Stomach (tissue), 9 donors: ENCODE measurements around the gene KIF12. TPM values are rescaled to one million over a fixed set of nuclear protein-coding genes. Genes with fewer than 3 reads are reported as not detected.

Experiments used
- DNase-seq, 2 donors: peaks; one replicate each; pipeline versions ENCODE4 v3.0.0 to v3.0.0-alpha.2; 2013 to 2019
- H3K27ac ChIP-seq, 5 donors: fragments of 200-600 bp in 4 of 5; sonication (generic) in 4 of 5; one replicate each; pipeline ENCODE4 v1.5.1; 2013 to 2019; ENCODE audit warnings: mild to moderate bottlenecking in 1 of 5, moderate library complexity in 1 of 5
- H3K27me3 ChIP-seq, 3 donors: fragments of 200-600 bp; sonication (generic); one replicate each; pipeline ENCODE4 v1.5.1; 2017 to 2019; ENCODE audit warnings: mixed run types in 1 of 3
- H3K36me3 ChIP-seq, 4 donors: fragments of 200-600 bp; sonication (generic); 1 replicate in 3 of 4; 2 replicates in 1 of 4; pipeline ENCODE4 v1.5.1; 2016 to 2019
- H3K4me1 ChIP-seq, 4 donors: fragments of 200-600 bp; sonication (generic); one replicate each; pipeline ENCODE4 v1.5.1; 2016 to 2019
- H3K4me3 ChIP-seq, 4 donors: fragments of 200-600 bp; sonication (generic) in 3 of 4; one replicate each; pipeline ENCODE4 v1.5.1; 2016 to 2019; ENCODE audit warnings: mild to moderate bottlenecking in 1 of 4
- H3K9me3 ChIP-seq, 4 donors: fragments of 200-600 bp; sonication (generic); one replicate each; pipeline ENCODE4 v1.5.1; 2016 to 2019
- EP300 ChIP-seq: sonication (generic); formaldehyde crosslinking; IDR thresholded peaks from one replicate; pipeline ENCODE4 v1.6.1; 2017; ENCODE audit warnings: antibody characterized with exemption
- POLR2A ChIP-seq, 4 donors: fragments of 450-650 bp; IDR thresholded peaks; one replicate each; pipeline ENCODE4 v1.6.1; 2016; ENCODE audit warnings: antibody characterized with exemption in 4 of 4, control low read depth in 2 of 4, mild to moderate bottlenecking in 1 of 4, moderate library complexity in 1 of 4
- POLR2AphosphoS5 ChIP-seq, 3 donors: sonication (generic); formaldehyde crosslinking; IDR thresholded peaks; one replicate each; pipeline ENCODE4 v1.6.1; 2016; ENCODE audit warnings: antibody characterized with exemption in 3 of 3
- WGBS, 5 donors: extraction: QIAGEN DNeasy Blood & Tissue Kit in 3 of 5; methylation state at CpG; one replicate each; pipeline versions ENCODE4 v1.1.5 to v1.1.7; 2013 to 2018; 5-methylcytosine and 5-hydroxymethylcytosine counted together
- intact Hi-C: fragments of 100-400 bp; cut with DNase I; formaldehyde crosslinking; loops from one replicate; pipeline ENCODE4 v1.15.1; 2023; ENCODE audit warnings: low total_unique reads
- polyA plus RNA-seq, 3 donors: library from polyadenylated mRNA; stranded (reverse); fragments of 200-250 nt; gene quantifications; one replicate each; pipeline ENCODE4 v1.2.3, GENCODE V29; 2013
- total RNA-seq, 5 donors: library from RNA; depleted of rRNA; stranded (reverse); fragments of >200 nt; gene quantifications; one replicate each; pipeline versions ENCODE4 v1.1.0 to v1.2.3, GENCODE V29; 2014 to 2016
- TF ChIP-seq, protein P1 (sequence below), 7 experiments: fragments of 450-650 bp in 4 of 7; fragments of 200-600 bp in 3 of 7; sonication (generic) in 3 of 7; IDR thresholded peaks; one replicate each; pipeline ENCODE4 v1.5.1; 2016 to 2019; ENCODE audit warnings: antibody characterized with exemption in 7 of 7, control low read depth in 2 of 7, mild to moderate bottlenecking in 1 of 7
- donor health status: healthy with polysubstance abuse.
- donor health status: Bipolar disorder and iron deficiency.
- donor health status: healthy.

KIF12 gene
- total and polyA plus RNA-seq, 8 donors: 3.9 to 79.4 (median 17.5) TPM

DNA sequence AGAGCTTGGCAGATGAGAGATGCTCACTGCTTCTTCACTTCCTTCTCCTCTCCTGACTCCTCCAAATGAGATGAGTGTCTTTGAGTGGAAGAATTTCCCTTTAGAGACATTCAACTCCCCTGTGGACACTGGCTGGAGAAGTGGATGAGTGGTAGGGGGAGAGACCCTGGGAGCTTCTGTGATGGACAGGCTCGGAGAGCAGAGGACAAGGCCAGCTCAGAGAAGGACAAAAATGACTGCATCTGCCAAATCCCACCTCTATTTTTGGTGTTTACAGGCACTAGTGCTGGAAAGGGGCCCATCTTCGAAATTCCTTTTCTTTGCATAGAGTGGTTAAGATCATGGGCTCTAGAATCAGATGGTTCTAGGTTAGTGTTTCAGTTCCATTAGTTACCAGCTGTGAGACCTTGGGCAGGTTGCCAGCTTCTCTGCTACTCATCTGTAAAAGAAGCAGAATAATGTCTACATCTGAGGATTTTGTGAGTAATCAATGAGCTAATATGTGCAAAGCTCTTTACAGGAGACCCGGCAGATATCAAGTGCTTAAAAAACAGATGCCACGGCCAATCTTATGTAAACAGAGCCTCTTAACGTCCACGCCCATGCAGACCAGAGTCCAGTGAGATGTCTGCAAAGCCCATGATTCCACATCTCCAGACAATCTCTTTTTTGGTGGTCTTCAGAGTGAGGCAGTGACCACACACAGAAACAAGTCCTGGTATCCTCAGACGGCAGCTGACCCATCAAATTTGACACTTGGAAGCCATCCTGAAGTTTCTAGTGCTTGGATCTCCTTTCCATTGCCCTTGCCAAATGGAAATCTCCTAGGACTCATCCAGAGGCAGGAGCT lies 42.7 kb upstream of the KIF12 start:
- peak; percentile 37 to 63 for DNase-seq
- H3K27ac ChIP-seq: no peak overlapping the region
- H3K9me3 ChIP-seq: no peaks in the 10 kb centered on the region
- no peaks in the 10 kb centered on the region for H3K36me3 ChIP-seq
- intact Hi-C loops: no loop called here
- H3K4me1 ChIP-seq: peaks cover 0 to 18% (median 11%) of the 10 kb centered on the region in 4 donors
- H3K27me3 ChIP-seq: no peaks in the 10 kb centered on the region
- TF ChIP-seq, protein P1, sequence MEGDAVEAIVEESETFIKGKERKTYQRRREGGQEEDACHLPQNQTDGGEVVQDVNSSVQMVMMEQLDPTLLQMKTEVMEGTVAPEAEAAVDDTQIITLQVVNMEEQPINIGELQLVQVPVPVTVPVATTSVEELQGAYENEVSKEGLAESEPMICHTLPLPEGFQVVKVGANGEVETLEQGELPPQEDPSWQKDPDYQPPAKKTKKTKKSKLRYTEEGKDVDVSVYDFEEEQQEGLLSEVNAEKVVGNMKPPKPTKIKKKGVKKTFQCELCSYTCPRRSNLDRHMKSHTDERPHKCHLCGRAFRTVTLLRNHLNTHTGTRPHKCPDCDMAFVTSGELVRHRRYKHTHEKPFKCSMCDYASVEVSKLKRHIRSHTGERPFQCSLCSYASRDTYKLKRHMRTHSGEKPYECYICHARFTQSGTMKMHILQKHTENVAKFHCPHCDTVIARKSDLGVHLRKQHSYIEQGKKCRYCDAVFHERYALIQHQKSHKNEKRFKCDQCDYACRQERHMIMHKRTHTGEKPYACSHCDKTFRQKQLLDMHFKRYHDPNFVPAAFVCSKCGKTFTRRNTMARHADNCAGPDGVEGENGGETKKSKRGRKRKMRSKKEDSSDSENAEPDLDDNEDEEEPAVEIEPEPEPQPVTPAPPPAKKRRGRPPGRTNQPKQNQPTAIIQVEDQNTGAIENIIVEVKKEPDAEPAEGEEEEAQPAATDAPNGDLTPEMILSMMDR (IDR thresholded peaks at IDR 0.05): no peak
- TF ChIP-seq POLR2AphosphoS5 (IDR thresholded peaks at IDR 0.05) (no peak), POLR2A (IDR thresholded peaks at IDR 0.05) (no peak), EP300 (no peak)
- 29 to 35% (median 34%) methylated on average over 7 of the region's 7 CpGs for WGBS, 5 donors
- no peak overlapping the region for H3K4me3 ChIP-seq

GRCh38 chr9:114140850-114141249 lies 41.8 kb upstream of the KIF12 start:
- TF ChIP-seq EP300 (no peak), POLR2AphosphoS5 (IDR thresholded peaks at IDR 0.05) (no peak), POLR2A (IDR thresholded peaks at IDR 0.05) (no peak)
- TF ChIP-seq, protein P1 (IDR thresholded peaks at IDR 0.05): no peak
- DNase-seq: no peak
- Histone ChIP-seq H3K9me3 (no peaks in the 10 kb centered on the region), H3K36me3 (no peaks in the 10 kb centered on the region), H3K4me3 (no peak overlapping the region), H3K4me1 (peaks cover 0 to 18% (median 11%) of the 10 kb centered on the region in 4 donors), H3K27ac (no peak overlapping the region), H3K27me3 (no peaks in the 10 kb centered on the region)
- WGBS, 5 donors: 45 to 58% (median 49%) methylated on average over 4 of the region's 4 CpGs
- intact Hi-C loops: no loop called here

GRCh38 chr9:114140401-114140800 lies 41.3 kb upstream of the KIF12 start:
- intact Hi-C loops: no loop called here

GRCh38 chr9:114139071-114139470 lies 40.0 kb upstream of the KIF12 start:
- DNase-seq: no peak
- Histone ChIP-seq H3K4me3 (no peak overlapping the region), H3K9me3 (no peaks in the 10 kb centered on the region), H3K27me3 (no peaks in the 10 kb centered on the region), H3K36me3 (no peaks in the 10 kb centered on the region), H3K4me1 (peaks cover 0 to 18% (median 11%) of the 10 kb centered on the region in 4 donors), H3K27ac (no peak overlapping the region)
- no peak for TF ChIP-seq POLR2A (IDR thresholded peaks at IDR 0.05)
- TF ChIP-seq EP300: no peak
- TF ChIP-seq, protein P1 (IDR thresholded peaks at IDR 0.05): no peak
- no peak for TF ChIP-seq POLR2AphosphoS5 (IDR thresholded peaks at IDR 0.05)
- intact Hi-C loops: no loop called here
- WGBS, 5 donors: 80 to 94% (median 92%) methylated on average over 5 of the region's 5 CpGs

More at GRCh38 chr9:114140401-114140800, 41.3 kb upstream of the KIF12 start:
- Histone ChIP-seq H3K4me1 (peaks cover 0 to 18% (median 11%) of the 10 kb centered on the region in 4 donors), H3K27ac (no peak overlapping the region), H3K27me3 (no peaks in the 10 kb centered on the region), H3K36me3 (no peaks in the 10 kb centered on the region), H3K4me3 (no peak overlapping the region), H3K9me3 (no peaks in the 10 kb centered on the region)
- 89 to 98% (median 94%) methylated on average over 2 of the region's 2 CpGs for WGBS, 5 donors
- DNase-seq: no peak
- TF ChIP-seq, protein P1 (IDR thresholded peaks at IDR 0.05): no peak
- TF ChIP-seq POLR2AphosphoS5 (IDR thresholded peaks at IDR 0.05): no peak
- TF ChIP-seq POLR2A (IDR thresholded peaks at IDR 0.05): no peak
- TF ChIP-seq EP300: no peak
